Left renal cortex interstitium (tissue), 4 donors: ENCODE data around the gene MACROH2A1. TPM values are rescaled to one million over a fixed set of nuclear protein-coding genes. Genes with fewer than 3 reads are reported as not detected.

ENCODE experiments used
- DNase-seq, 4 donors: peaks; one replicate each; pipeline ENCODE4 v3.0.0-alpha.2; 2013; ENCODE audit warnings: low read depth in 4 of 4, low spot score in 2 of 4, missing footprints in 1 of 4
- polyA plus RNA-seq, 4 donors: library from polyadenylated mRNA; unstranded; fragments of 120-200 nt; gene quantifications; one replicate each; pipeline ENCODE4 v1.2.1, GENCODE V29; 2013; ENCODE audit not compliant: insufficient read length in 4 of 4

The MACROH2A1 gene
- polyA plus RNA-seq, 4 donors = 189 to 265 (median 225) TPM

DNA sequence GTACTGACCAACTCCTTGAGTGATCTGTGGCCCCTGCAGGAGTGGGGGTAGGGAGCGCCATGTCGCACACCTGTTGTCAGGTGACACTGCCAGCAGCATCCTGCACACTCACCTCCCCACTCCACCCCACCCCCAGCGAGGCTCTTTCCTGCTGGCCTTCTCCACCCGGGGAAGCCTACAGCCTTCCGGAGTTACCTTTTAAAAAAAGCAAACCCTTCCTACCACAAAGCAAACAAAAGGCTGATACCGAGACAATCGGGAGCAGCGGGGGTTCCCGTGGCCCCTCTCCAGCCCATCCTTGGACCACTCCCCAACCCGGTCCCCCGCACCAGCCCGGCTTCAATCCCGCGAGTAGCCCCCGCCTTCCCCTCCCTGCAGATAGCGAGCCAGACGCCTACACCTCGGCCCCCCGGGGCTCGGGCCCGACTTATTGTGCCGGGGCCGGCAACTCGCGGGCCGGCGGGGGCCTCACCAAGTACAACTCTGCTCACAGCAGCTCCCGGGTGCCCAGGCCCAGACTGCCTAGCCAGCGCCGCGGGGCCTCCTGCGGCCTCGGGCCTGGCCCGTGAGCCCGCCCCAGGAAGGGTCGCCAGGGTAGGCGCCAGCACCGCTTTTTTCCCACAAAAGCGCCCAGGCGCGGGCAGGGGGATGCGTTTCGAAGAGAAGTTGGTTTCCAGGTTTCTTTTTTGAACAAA, 724 bp downstream of the MACROH2A1 start:
- DNase-seq = peak in 1 of 4 donors; percentile 7

GRCh38 chr5:135397084-135397483, 1.9 kb downstream of the MACROH2A1 start:
- no peak for DNase-seq

GRCh38 chr5:135396459-135397055, 2.5 kb downstream of the MACROH2A1 start:
- no peak for DNase-seq

DNA sequence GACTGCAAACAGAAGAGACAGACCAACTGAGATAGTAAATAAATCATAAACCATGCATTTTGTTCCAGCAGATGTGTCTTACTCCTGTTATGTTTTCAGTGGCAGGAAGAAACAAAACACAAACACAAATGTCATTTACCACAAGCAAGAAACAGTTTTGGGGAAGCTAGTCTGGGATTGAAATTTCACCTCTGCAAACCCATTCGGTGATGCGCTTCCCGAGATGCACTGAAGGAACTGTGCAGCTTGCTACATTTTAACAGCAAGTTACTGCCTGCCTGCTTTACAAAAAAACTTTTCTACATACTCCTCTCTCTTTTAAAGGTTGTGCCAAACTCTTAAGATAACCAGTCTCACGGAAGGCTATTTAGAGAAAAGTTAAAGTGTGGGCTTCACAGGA, 3.2 kb downstream of the MACROH2A1 start:
- no peak for DNase-seq

DNA sequence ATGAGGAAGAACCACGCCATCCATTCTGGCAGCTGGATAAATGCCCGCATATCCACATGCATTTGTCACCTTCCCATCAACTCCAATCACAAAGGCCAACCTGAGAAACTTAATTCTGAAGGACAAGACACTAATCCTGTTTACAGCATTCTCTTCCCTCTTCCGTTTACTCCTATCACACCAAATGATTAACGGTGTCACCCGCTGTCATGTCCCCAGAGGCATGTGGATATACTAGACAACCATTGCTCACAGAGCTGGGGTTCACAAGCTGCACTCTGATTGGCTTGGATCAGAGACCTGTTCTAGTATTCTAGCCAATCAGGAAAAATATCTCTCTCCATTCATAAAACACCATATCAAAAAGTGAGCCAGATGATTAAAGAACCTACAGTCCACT, 3.6 kb downstream of the MACROH2A1 start:
- DNase-seq = no peak

GRCh38 chr5:135394095-135394494, 4.9 kb downstream of the MACROH2A1 start:
- DNase-seq = no peak

- no peak for DNase-seq
These were observed 5.3 kb downstream of the MACROH2A1 start for GRCh38 chr5:135393691-135394090.

GRCh38 chr5:135393229-135393628, 5.8 kb downstream of the MACROH2A1 start:
- DNase-seq = no peak

DNA sequence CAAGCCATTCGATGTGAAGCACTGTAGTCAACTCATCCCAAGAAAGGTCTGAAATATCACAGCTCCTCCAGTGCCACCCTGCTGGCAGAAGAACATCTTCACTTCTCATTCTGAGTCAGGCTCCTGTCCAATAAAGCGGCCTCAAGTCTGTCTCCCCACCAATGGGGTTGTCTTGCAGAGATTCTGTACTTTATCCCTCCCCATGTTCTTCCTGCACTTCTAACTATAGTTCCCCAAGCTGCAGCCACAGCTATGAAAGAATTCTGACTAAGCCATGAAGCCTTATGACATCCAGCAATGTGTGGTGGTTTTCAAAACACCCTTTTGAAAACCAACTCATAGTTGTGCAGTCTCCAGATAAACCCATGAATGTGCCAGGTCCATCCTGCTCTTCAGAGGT, 6.8 kb downstream of the MACROH2A1 start:
- DNase-seq = no peak

DNA sequence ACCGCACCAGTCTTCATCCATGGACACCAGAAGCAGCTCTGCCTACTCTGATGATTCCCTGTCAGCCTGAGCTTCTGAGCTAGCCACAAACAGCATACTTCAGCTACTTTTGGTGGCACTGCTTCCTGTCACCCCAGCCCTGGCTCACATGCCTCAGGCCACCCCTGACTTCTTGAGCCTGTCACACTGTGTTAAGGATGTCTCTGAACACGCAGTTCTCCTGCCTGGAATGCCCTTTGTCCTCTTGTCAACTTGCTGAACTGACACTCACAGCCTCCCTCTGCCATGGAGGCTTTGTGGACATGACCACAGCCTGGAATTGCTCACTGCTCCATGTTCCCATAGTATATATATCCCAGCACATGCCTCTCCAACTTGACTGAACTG, 7.2 kb downstream of the MACROH2A1 start:
- no peak for DNase-seq

GRCh38 chr5:135391116-135391868, 7.7 kb downstream of the MACROH2A1 start:
- DNase-seq = no peak

DNA sequence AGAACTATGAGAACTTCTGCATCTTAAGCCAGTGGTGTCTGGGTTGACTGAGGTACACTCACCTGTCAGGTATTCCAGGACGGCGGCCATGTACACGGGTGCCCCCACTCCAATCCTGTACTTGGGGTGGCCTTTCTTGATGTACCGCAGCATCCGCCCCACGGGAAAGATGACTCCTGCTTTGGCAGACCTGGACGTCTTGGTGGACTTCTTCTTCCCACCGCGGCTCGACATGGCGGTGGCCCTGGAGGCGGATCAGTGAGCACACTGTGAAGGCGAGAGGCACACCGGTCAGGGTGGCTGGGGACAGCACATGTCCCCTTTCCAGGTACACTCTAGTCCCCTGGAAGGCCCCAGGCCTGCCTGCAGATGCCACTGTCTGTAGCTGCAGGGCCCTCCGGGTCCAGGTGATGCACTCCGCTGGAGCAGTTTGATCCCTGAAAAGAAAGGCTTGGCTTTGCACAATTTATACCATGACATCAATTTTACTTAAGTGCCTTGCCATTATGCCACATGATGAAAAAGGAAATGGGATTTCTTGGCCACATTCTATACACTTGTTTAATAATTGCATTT, 10.1 kb downstream of the MACROH2A1 start:
- no peak for DNase-seq

DNA sequence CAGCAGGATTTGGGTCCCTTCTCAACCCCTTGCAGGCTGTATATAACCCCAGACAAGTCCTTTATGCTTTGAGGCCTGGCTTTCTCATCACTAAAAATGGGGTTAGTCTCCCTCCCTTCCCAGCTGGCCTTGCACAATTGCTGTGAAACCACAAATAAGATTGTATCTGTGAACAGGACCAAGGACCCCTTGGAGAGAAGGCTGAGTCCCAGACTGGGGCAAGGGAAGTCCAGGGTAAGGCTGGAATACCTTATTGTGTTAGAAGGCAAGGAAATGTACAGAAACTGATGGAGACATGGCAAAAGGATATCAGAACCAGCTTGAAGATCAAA, 11.4 kb downstream of the MACROH2A1 start:
- no peak for DNase-seq

GRCh38 chr5:135386886-135387628, 12.0 kb downstream of the MACROH2A1 start:
- DNase-seq = no peak

DNA sequence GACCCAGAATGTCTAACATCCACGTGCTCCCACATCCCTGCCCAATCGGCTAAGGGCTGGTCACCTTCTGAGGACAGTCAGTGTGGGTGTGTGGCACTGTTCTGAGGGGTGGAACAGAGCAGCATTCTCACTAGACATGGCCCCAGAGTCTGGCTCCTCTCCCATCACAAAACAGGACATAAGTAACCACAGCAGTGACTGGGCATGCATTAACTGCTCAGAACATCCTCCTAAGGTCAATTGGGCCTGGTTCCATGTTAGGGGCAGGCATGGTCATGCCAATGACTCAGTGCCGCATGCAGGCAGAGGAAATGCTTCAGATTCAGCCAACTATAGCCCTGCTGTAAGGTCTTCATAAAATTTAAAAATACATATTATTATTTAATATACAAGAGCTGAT, 12.9 kb downstream of the MACROH2A1 start:
- no peak for DNase-seq

GRCh38 chr5:135385576-135385975, 13.5 kb downstream of the MACROH2A1 start:
- DNase-seq = no peak

GRCh38 chr5:135384898-135385297, 14.1 kb downstream of the MACROH2A1 start:
- no peak for DNase-seq

DNA sequence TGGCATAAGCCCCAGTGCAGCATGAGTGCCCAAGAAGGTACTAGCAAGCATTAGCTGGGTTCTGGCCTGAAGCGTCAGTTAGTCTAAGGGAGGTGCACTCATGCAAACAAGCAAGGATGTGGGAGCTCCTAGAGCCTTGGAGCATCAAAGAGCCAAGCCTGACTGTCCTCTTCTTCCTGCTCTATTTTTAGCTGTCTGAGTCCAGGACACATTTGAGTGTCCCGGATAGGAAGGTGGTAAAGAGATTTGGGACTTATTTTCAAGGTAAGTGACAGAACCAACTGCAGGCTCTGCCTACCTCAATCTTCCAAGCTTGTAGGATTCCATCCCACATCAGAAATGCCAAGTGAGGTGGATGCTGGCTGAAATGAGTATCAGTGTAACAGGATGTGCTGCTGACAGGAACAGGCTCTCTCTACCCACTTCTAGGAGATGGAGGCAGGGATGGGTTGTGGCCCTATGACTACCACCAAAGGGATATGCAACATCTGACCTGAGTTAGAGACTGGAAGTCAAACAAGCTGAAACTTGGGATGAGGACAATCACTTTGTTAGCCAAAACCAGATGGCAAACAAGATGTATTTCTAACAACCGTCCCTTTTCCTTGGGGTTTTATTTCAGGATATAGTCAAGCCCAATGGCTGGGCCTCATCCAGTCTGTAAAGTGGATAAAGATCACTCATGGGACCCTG, 15.1 kb downstream of the MACROH2A1 start:
- DNase-seq = no peak

DNA sequence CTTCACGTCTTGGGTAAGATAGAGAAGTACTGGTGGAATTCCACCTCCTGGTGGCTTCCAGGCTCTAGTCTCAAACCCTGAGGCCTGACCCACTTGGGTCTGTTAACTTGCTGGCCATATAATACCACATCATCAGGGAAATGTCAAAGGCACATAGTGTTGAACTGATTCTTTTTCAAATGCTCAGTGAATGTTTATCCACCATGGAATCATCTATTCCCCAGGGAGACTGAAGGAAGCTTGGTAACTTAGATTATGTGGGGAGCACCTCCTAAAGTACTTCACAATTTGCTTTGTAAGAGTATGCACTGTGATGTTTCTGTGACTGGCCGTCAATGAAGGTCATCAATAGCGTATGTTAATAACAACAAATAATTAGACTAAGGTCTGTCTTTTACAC, 16.1 kb downstream of the MACROH2A1 start:
- no peak for DNase-seq

DNA sequence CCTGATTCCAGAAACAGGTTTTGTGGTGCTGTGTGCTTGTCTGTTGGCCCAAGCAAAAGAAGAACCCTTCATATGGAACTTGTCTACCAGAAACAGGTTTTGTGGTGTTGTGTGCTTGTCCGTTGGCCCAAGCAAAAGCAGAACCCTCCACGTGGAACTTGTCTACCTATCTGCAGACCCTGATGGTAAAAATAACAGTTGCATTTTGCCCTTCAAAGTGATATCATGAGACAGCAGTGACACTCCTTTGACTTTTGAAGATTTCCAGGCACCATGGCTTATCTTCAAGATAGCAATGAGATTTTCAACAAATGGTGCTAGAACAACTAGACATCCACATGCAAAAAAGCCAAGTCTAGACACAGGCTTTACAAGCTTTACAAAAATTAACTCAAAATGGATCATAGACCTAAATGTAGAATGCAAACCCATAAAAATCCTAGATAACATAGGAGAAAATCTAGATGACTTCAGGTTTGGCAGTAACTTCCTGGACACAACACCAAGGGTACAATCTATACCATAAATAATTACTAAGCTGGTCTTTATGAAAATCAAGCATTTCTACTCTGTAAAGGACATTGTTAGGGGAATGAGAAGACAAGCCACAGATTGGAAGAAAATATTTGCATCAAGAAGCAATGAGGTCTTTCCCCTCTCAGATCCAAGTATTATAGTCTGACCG, 16.8 kb downstream of the MACROH2A1 start:
- no peak for DNase-seq
